HG02623 (cell line): ENCODE measurements around the gene FMNL2.

Experiments
- ATAC-seq: cut with Tn5 transposase; IDR thresholded peaks from one replicate; pipeline ENCODE4 v1.9.1; 2021; ENCODE audit warnings: moderate library complexity; ENCODE audit not compliant: unreplicated experiment

Gene FMNL2

GRCh38 chr2:152444448-152444847, 109.5 kb downstream of the FMNL2 start:
- no peak for ATAC-seq

- no peak for ATAC-seq
Measured at GRCh38 chr2:152445375-152445774, 110.4 kb downstream of the FMNL2 start.

- ATAC-seq = peak; percentile 39
Measured at GRCh38 chr2:152445791-152446201, 110.8 kb downstream of the FMNL2 start.

GRCh38 chr2:152446213-152446612, 111.2 kb downstream of the FMNL2 start:
- ATAC-seq = no peak

- ATAC-seq = no peak
Measured at GRCh38 chr2:152447897-152448296, 112.9 kb downstream of the FMNL2 start.

GRCh38 chr2:152448606-152449005, 113.6 kb downstream of the FMNL2 start:
- ATAC-seq = no peak

- no peak for ATAC-seq
Measured at GRCh38 chr2:152449578-152449977, 114.6 kb downstream of the FMNL2 start.

GRCh38 chr2:152450176-152450575, 115.2 kb downstream of the FMNL2 start:
- ATAC-seq = no peak

- no peak for ATAC-seq
Measured at GRCh38 chr2:152452256-152452973, 117.4 kb downstream of the FMNL2 start.

GRCh38 chr2:152453129-152453911, 118.3 kb downstream of the FMNL2 start:
- no peak for ATAC-seq

- no peak for ATAC-seq
Measured at GRCh38 chr2:152454371-152454770, 119.4 kb downstream of the FMNL2 start.

GRCh38 chr2:152454960-152455359, 120.0 kb downstream of the FMNL2 start:
- no peak for ATAC-seq

- no peak for ATAC-seq
Measured at GRCh38 chr2:152455738-152456137, 120.8 kb downstream of the FMNL2 start.

GRCh38 chr2:152456262-152456661, 121.3 kb downstream of the FMNL2 start:
- no peak for ATAC-seq

GRCh38 chr2:152458441-152458940, 123.5 kb downstream of the FMNL2 start:
- ATAC-seq = no peak

- no peak for ATAC-seq
Measured at GRCh38 chr2:152459091-152459490, 124.1 kb downstream of the FMNL2 start.

GRCh38 chr2:152460567-152460966, 125.6 kb downstream of the FMNL2 start:
- ATAC-seq = no peak

- ATAC-seq = no peak
Measured at GRCh38 chr2:152462120-152462519, 127.1 kb downstream of the FMNL2 start.

- ATAC-seq = no peak
Measured at GRCh38 chr2:152462779-152463178, 127.8 kb downstream of the FMNL2 start.

GRCh38 chr2:152464851-152465470, 130.0 kb downstream of the FMNL2 start:
- ATAC-seq = no peak

GRCh38 chr2:152465541-152465940, 130.6 kb downstream of the FMNL2 start:
- no peak for ATAC-seq

- no peak for ATAC-seq
Measured at GRCh38 chr2:152466041-152466440, 131.1 kb downstream of the FMNL2 start.
